A549 (cell line): Measurements from ENCODE around the gene TGFB1. TPM values are rescaled to one million over a fixed set of nuclear protein-coding genes. Genes with fewer than 3 reads are reported as not detected.

Source experiments
- ATAC-seq, 2 experiments: fragments of 200-7000 bp in 1 of 2; fragments of >200 bp in 1 of 2; cut with Nextera tagmentation in 1 of 2; cut with Tn5 transposase in 1 of 2; 3 replicates each; pipeline versions ENCODE4 v1.8.0 to v1.9.1; 2018 to 2020; ENCODE audit warnings: mild to moderate bottlenecking in 1 of 2, moderate library complexity in 1 of 2
- CTCF ChIA-PET: fragments of 300-600 bp; sonication (Branson Sonifier 250); formaldehyde crosslinking; extraction: SDS; loops from one replicate; lab custom pipeline; 2021; ENCODE audit warnings: antibody characterized with exemption, inconsistent platforms; lab: Yijun Ruan, JAX
- POLR2A ChIA-PET: fragments of 350-600 bp; formaldehyde crosslinking; extraction: SDS; loops from one replicate; lab custom pipeline; 2021; ENCODE audit warnings: antibody characterized with exemption, inconsistent platforms; lab: Yijun Ruan, JAX
- DNase-seq, 2 experiments: peaks; one replicate each; pipeline versions ENCODE4 v3.0.0 to v3.0.0-alpha.2; 2011 to 2016; ENCODE audit warnings: low read depth in 1 of 2, low spot score in 1 of 2
- FAIRE-seq: peaks from 2 replicates; lab custom pipeline; 2011; peaks lifted over from hg19 to GRCh38; lab: Jason Lieb, UNC
- H3K27ac ChIP-seq, 2 experiments: fragments of >200 bp; sonication (Bioruptor Twin); formaldehyde crosslinking; 3 replicates each; pipeline ENCODE4 v1.5.1; 2016 to 2017
- H3K4me1 ChIP-seq: fragments of >200 bp; sonication (Bioruptor Twin); formaldehyde crosslinking; 3 replicates; pipeline ENCODE4 v1.6.1; 2016
- H3K4me2 ChIP-seq: fragments of >200 bp; sonication (Bioruptor Twin); formaldehyde crosslinking; 3 replicates; pipeline ENCODE4 v1.6.1; 2016
- H3K4me3 ChIP-seq: fragments of >200 bp; sonication (Bioruptor Twin); formaldehyde crosslinking; 3 replicates; pipeline ENCODE4 v1.5.1; 2016
- H3K9me3 ChIP-seq: fragments of >200 bp; sonication (Bioruptor Twin); formaldehyde crosslinking; 3 replicates; pipeline ENCODE4 v1.6.1; 2016
- BHLHE40 ChIP-seq: IDR thresholded peaks from 2 replicates; pipeline ENCODE4 v1.6.1; 2012; ENCODE audit warnings: low read depth, low read length, inconsistent platforms
- CBX2 ChIP-seq: fragments of 200-600 bp; sonication (generic); IDR thresholded peaks from 2 replicates; pipeline ENCODE4 v1.6.1; 2016; ENCODE audit warnings: low read depth, mild to moderate bottlenecking, borderline replicate concordance
- CBX8 ChIP-seq: fragments of 200-600 bp; sonication (generic); IDR thresholded peaks from 2 replicates; pipeline ENCODE4 v1.6.1; 2016
- CEBPB ChIP-seq, 2 experiments: fragments of >200 bp in 1 of 2; sonication (Bioruptor Twin) in 1 of 2; formaldehyde crosslinking in 1 of 2; IDR thresholded peaks; 2 replicates each; pipeline ENCODE4 v1.6.1; 2012 to 2016
- CHD2 ChIP-seq: fragments of 150-350 bp; IDR thresholded peaks from 2 replicates; pipeline ENCODE4 v1.6.1; 2014; ENCODE audit warnings: low read length; ENCODE audit not compliant: partially characterized antibody
- CTCF ChIP-seq: fragments of >200 bp; sonication (Bioruptor Twin); formaldehyde crosslinking; IDR thresholded peaks from 3 replicates; pipeline ENCODE4 v1.5.1; 2016
- E2F6 ChIP-seq: IDR thresholded peaks from 2 replicates; pipeline ENCODE4 v1.6.1; 2012; ENCODE audit warnings: low read depth, borderline replicate concordance
- EHF ChIP-seq: fragments of 250-450 bp; sonication (Bioruptor Pico); IDR thresholded peaks from 2 replicates; pipeline ENCODE4 v1.5.0; 2020; ENCODE audit warnings: mild to moderate bottlenecking
- EHMT2 ChIP-seq: fragments of 200-600 bp; sonication (generic); IDR thresholded peaks from 2 replicates; pipeline ENCODE4 v1.6.1; 2016; ENCODE audit warnings: antibody characterized with exemption, low read depth, mild to moderate bottlenecking, moderate library complexity
- EP300 ChIP-seq, 2 experiments: fragments of >200 bp; sonication (Bioruptor Twin); formaldehyde crosslinking; IDR thresholded peaks; 2 replicates in 1 of 2; 3 replicates in 1 of 2; pipeline ENCODE4 v1.6.1; 2016 to 2017
- ESRRA ChIP-seq: fragments of 150-350 bp; IDR thresholded peaks from 2 replicates; pipeline ENCODE4 v1.6.1; 2014; ENCODE audit warnings: mild to moderate bottlenecking, low read length, borderline replicate concordance
- FOSB ChIP-seq: fragments of 250-450 bp; sonication (Bioruptor Pico); IDR thresholded peaks from 2 replicates; pipeline ENCODE4 v1.5.0; 2020; ENCODE audit warnings: mild to moderate bottlenecking, moderate library complexity
- FOSL2 ChIP-seq, 2 experiments: fragments of 450-650 bp in 1 of 2; fragments of >200 bp in 1 of 2; sonication (Bioruptor Twin) in 1 of 2; formaldehyde crosslinking; IDR thresholded peaks; 2 replicates each; pipeline versions ENCODE4 v1.5.0 to v1.6.1; 2016 to 2020; ENCODE audit warnings: mild to moderate bottlenecking in 1 of 2, moderate library complexity in 1 of 2
- FOXS1 ChIP-seq: fragments of 250-450 bp; sonication (Bioruptor Pico); IDR thresholded peaks from 2 replicates; pipeline ENCODE4 v1.5.0; 2020; ENCODE audit warnings: mild to moderate bottlenecking, moderate library complexity
- HEYL ChIP-seq: fragments of 250-450 bp; sonication (Bioruptor Pico); IDR thresholded peaks from 2 replicates; pipeline ENCODE4 v1.8.0; 2021; ENCODE audit warnings: mild to moderate bottlenecking, moderate library complexity
- HOXA7 ChIP-seq: fragments of 250-450 bp; sonication (Bioruptor Pico); IDR thresholded peaks from 2 replicates; pipeline ENCODE4 v1.5.0; 2020; ENCODE audit warnings: mild to moderate bottlenecking, moderate library complexity
- HOXB13 ChIP-seq: fragments of 250-450 bp; sonication (Bioruptor Pico); IDR thresholded peaks from 2 replicates; pipeline ENCODE4 v1.5.0; 2020; ENCODE audit warnings: low read depth, mild to moderate bottlenecking, moderate library complexity
- JUNB ChIP-seq: fragments of >200 bp; sonication (Bioruptor Twin); formaldehyde crosslinking; IDR thresholded peaks from 2 replicates; pipeline ENCODE4 v1.6.1; 2016
- MAX ChIP-seq: IDR thresholded peaks from 2 replicates; pipeline ENCODE4 v1.6.1; 2012
- MYC ChIP-seq: IDR thresholded peaks from 2 replicates; pipeline ENCODE4 v1.6.1; 2012; ENCODE audit warnings: mild to moderate bottlenecking, inconsistent platforms, low read length, improper control_type of control experiment, borderline replicate concordance
- NFE2L2 ChIP-seq: fragments of 150-350 bp; conservative IDR thresholded peaks from 2 replicates; pipeline ENCODE4 v1.6.1; 2014; ENCODE audit warnings: low read length
- NR3C1 ChIP-seq: fragments of >200 bp; sonication (Bioruptor Twin); formaldehyde crosslinking; IDR thresholded peaks from 3 replicates; pipeline ENCODE4 v1.6.1; 2017
- PBX3 ChIP-seq: IDR thresholded peaks from 2 replicates; pipeline ENCODE4 v1.6.1; 2012
- POLR2A ChIP-seq: IDR thresholded peaks from 2 replicates; pipeline ENCODE4 v1.6.1; 2012; ENCODE audit warnings: mild to moderate bottlenecking, low read length
- RAD21 ChIP-seq, 2 experiments: fragments of >200 bp in 1 of 2; sonication (Bioruptor Twin) in 1 of 2; formaldehyde crosslinking in 1 of 2; IDR thresholded peaks in 1 of 2; conservative IDR thresholded peaks in 1 of 2; 2 replicates in 1 of 2; 3 replicates in 1 of 2; pipeline ENCODE4 v1.6.1; 2012 to 2018; ENCODE audit warnings: inconsistent platforms in 1 of 2
- RCOR1 ChIP-seq: fragments of 150-350 bp; IDR thresholded peaks from 2 replicates; pipeline ENCODE4 v1.6.1; 2014; ENCODE audit warnings: antibody characterized with exemption, low read length, low read depth
- REST ChIP-seq: fragments of 200-600 bp; sonication (generic); IDR thresholded peaks from 2 replicates; pipeline ENCODE4 v1.6.1; 2016; ENCODE audit warnings: antibody characterized with exemption, mild to moderate bottlenecking, moderate library complexity
- SREBF2 ChIP-seq: fragments of 450-650 bp; IDR thresholded peaks from 2 replicates; pipeline ENCODE4 v1.6.1; 2014; ENCODE audit warnings: mild to moderate bottlenecking, moderate library complexity
- TP53 ChIP-seq: fragments of 250-450 bp; sonication (Bioruptor Pico); IDR thresholded peaks from 2 replicates; pipeline ENCODE4 v1.5.0; 2021; ENCODE audit warnings: mild to moderate bottlenecking, moderate library complexity
- USF2 ChIP-seq: fragments of 450-650 bp; IDR thresholded peaks from 2 replicates; pipeline ENCODE4 v1.6.1; 2014; ENCODE audit warnings: antibody characterized with exemption
- ZFP36 ChIP-seq: fragments of 450-650 bp; IDR thresholded peaks from 2 replicates; pipeline ENCODE4 v1.6.1; 2014; ENCODE audit warnings: borderline replicate concordance; ENCODE audit not compliant: partially characterized antibody
- ZNF302 ChIP-seq: fragments of 250-450 bp; sonication (Bioruptor Pico); IDR thresholded peaks from 2 replicates; pipeline ENCODE4 v1.9.0; 2021; ENCODE audit warnings: inconsistent platforms, mild to moderate bottlenecking, moderate library complexity
- ZSCAN20 ChIP-seq: fragments of 250-450 bp; sonication (Bioruptor Pico); IDR thresholded peaks from 2 replicates; pipeline ENCODE4 v1.8.0; 2022; ENCODE audit warnings: mild to moderate bottlenecking, moderate library complexity
- WGBS: methylation state at CpG from one replicate; pipeline ENCODE4 v1.1.6; 2017; ENCODE audit errors: missing lambda C conversion rate; 5-methylcytosine and 5-hydroxymethylcytosine counted together
- polyA plus RNA-seq, 4 experiments: library from polyadenylated mRNA; depleted of rRNA in 3 of 4; stranded (reverse); fragments of >200 nt; fragmentation: RNase III in 1 of 4; extraction: RNeasy Plus Mini Kit Qiagen cat#74134 plus additional on column Dnase treatment in 1 of 4; gene quantifications; 2 replicates in 3 of 4; 3 replicates in 1 of 4; pipeline ENCODE4 v1.2.3, GENCODE V29; 2011 to 2017

TGFB1 gene
- polyA plus RNA-seq, 2 of the 4 experiments (the other 2 are of a cell fraction), result 6.0 to 83.2 TPM

GRCh38 chr19:41351339-41352245 is 2.1 kb downstream of the TGFB1 start:
- Histone ChIP-seq H3K27ac (peak overlapping the region; percentile 90 to 92), H3K4me2 (peak overlapping the region; percentile 90), H3K4me1 (peaks cover 15% of the 10 kb centered on the region), H3K9me3 (no peaks in the 10 kb centered on the region), H3K4me3 (peak overlapping the region; percentile 72)
- peak; percentile 8 to 50; a peak in 3 of 6 replicates for ATAC-seq
- TF ChIP-seq HOXA7 (CRISPR knock-in tag), result no peak
- TF ChIP-seq CBX2, result no peak
- no peak for TF ChIP-seq BHLHE40
- TF ChIP-seq E2F6, result peak; percentile 24; the same call in 1 of the 2 replicates
- TF ChIP-seq CEBPB (IDR thresholded peaks at IDR 0.05), result no peak
- TF ChIP-seq NR3C1, result no peak
- no peak for TF ChIP-seq HEYL (CRISPR knock-in tag)
- TF ChIP-seq CBX8, result no peak
- TF ChIP-seq JUNB, result no peak
- no peak for TF ChIP-seq REST
- TF ChIP-seq ESRRA, result no peak
- TF ChIP-seq ZFP36, result no peak
- TF ChIP-seq EHMT2, result no peak
- no peak for TF ChIP-seq FOSB
- no peak for TF ChIP-seq ZSCAN20 (CRISPR knock-in tag)
- no peak for TF ChIP-seq ZNF302 (CRISPR knock-in tag)
- peak; percentile 73; the same call in 1 of the 2 replicates for TF ChIP-seq MYC
- TF ChIP-seq MAX, result peak; percentile 70
- TF ChIP-seq FOSL2 (IDR thresholded peaks at IDR 0.05), result no peak
- no peak for TF ChIP-seq FOSL2 (CRISPR knock-in tag; IDR thresholded peaks at IDR 0.05)
- TF ChIP-seq CHD2, result no peak
- TF ChIP-seq CTCF, result no peak
- TF ChIP-seq NFE2L2, result no peak
- no peak for TF ChIP-seq EP300 (IDR thresholded peaks at IDR 0.05)
- TF ChIP-seq SREBF2, result no peak
- peak; percentile 29; the same call in 1 of the 2 replicates for TF ChIP-seq PBX3
- TF ChIP-seq USF2, result peak; percentile 69
- TF ChIP-seq TP53, result no peak
- no peak for TF ChIP-seq HOXB13
- TF ChIP-seq POLR2A, result 0 out of 2 replicates have a peak, but pooled peaks have one; percentile 8
- TF ChIP-seq FOXS1 (CRISPR knock-in tag), result no peak
- no peak for TF ChIP-seq EHF (CRISPR knock-in tag)
- no peak for TF ChIP-seq RCOR1
- TF ChIP-seq RAD21 (conservative IDR thresholded peaks at IDR 0.05 in 1 of 2, IDR thresholded peaks at IDR 0.05 in 1 of 2), result no peak
- peak in 1 of 2 experiments; percentile 89 for DNase-seq
- ChIA-PET POLR2A (interaction anchor here (0.5 to 5.6 kb wide), 9 partner anchors 13 to 191 kb away, joined by 3 to 96 read pairs (median 6); partner anchors contain the start of genes B9D2, CCDC97, DMAC2 and HNRNPUL1), CTCF (interaction anchor here (0.7 to 9.4 kb wide), 39 partner anchors 14 to 691 kb away, joined by 3 to 197 read pairs (median 6); partner anchors contain the start of genes B9D2, CCDC97, CYP2S1 and DMAC2)
- 2% methylated on average over 58 of the region's 58 CpGs for WGBS
- no peak for FAIRE-seq
